Right atrium auricular region (tissue), 2 donors: ENCODE results near the gene TEX12. TPM values are rescaled to one million over a fixed set of nuclear protein-coding genes. Genes with fewer than 3 reads are reported as not detected.
A peak's percentile ranks its signal among the peaks of the same experiment; 100 is the strongest.
"Not testable (repeated sequence)": the region's sequence is repeated elsewhere in the genome, so short reads cannot be mapped to it uniquely, and the experiment has no call there.

Experiments used
- DNase-seq: peaks from one replicate; pipeline ENCODE4 v3.0.0-alpha.2; 2019; ENCODE audit warnings: low spot score
- H3K27ac ChIP-seq, 2 donors: fragments of 200-600 bp; sonication (generic); 1 replicate in 1 of 2; 2 replicates in 1 of 2; pipeline ENCODE4 v1.5.1; 2016 to 2019
- H3K27me3 ChIP-seq, 2 donors: fragments of 200-600 bp; sonication (generic); one replicate each; pipeline versions ENCODE4 v1.5.1 to v1.6.0; 2017 to 2019
- H3K36me3 ChIP-seq: fragments of 200-600 bp; sonication (generic); one replicate; pipeline ENCODE4 v1.5.1; 2016
- H3K4me1 ChIP-seq, 2 donors: fragments of 200-600 bp; sonication (generic); one replicate each; pipeline versions ENCODE4 v1.5.1 to v1.6.0; 2017 to 2019
- H3K4me3 ChIP-seq, 2 donors: fragments of 200-600 bp; sonication (generic); 1 replicate in 1 of 2; 2 replicates in 1 of 2; pipeline ENCODE4 v1.5.1; 2017 to 2019; ENCODE audit warnings: mild to moderate bottlenecking in 1 of 2, moderate library complexity in 1 of 2
- H3K9me3 ChIP-seq, 2 donors: fragments of 200-600 bp; sonication (generic); one replicate each; pipeline ENCODE4 v1.5.1; 2019
- total RNA-seq, 2 donors: library from RNA; depleted of rRNA; stranded (reverse); fragments of >200 nt; gene quantifications; one replicate each; pipeline ENCODE4 v1.1.0, GENCODE V29; 2016
- TF ChIP-seq, protein P1 (sequence below), 2 donors: fragments of 200-600 bp; sonication (generic); IDR thresholded peaks; one replicate each; pipeline ENCODE4 v1.5.1; 2019; ENCODE audit warnings: antibody characterized with exemption in 2 of 2

Gene TEX12
- total RNA-seq, 2 donors from 2014 or later, result not detected

DNA sequence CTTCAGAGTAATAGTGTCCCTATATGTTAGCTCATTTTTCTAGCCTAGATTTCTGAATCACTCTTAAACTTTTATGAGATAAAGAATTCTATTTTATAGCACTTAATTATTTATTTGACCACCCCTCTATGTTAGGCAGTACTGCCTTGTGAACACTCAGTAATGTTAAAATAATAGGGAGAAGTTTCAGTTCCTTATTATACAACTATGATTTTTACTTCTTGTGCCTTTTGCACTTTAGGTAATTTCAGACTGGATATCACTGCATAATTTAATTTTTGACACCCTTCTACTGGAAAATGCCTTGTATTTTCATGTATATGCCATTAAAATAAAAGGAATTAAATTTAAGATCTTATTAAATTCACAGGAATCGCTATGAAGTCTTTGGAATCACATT lies 11.3 kb downstream of the TEX12 start:
- no peaks in the 10 kb centered on the region for H3K27me3 ChIP-seq
- H3K4me3 ChIP-seq, result peak overlapping the region; percentile 45 to 50
- TF ChIP-seq, protein P1, sequence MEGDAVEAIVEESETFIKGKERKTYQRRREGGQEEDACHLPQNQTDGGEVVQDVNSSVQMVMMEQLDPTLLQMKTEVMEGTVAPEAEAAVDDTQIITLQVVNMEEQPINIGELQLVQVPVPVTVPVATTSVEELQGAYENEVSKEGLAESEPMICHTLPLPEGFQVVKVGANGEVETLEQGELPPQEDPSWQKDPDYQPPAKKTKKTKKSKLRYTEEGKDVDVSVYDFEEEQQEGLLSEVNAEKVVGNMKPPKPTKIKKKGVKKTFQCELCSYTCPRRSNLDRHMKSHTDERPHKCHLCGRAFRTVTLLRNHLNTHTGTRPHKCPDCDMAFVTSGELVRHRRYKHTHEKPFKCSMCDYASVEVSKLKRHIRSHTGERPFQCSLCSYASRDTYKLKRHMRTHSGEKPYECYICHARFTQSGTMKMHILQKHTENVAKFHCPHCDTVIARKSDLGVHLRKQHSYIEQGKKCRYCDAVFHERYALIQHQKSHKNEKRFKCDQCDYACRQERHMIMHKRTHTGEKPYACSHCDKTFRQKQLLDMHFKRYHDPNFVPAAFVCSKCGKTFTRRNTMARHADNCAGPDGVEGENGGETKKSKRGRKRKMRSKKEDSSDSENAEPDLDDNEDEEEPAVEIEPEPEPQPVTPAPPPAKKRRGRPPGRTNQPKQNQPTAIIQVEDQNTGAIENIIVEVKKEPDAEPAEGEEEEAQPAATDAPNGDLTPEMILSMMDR (IDR thresholded peaks at IDR 0.05), result no peak
- no peaks in the 10 kb centered on the region for H3K9me3 ChIP-seq
- H3K27ac ChIP-seq, result peak overlapping the region; percentile 11 to 86
- peaks cover 0 to 23% of the 10 kb centered on the region in 2 donors for H3K4me1 ChIP-seq
- no peaks in the 10 kb centered on the region for H3K36me3 ChIP-seq
- no peak for DNase-seq

DNA sequence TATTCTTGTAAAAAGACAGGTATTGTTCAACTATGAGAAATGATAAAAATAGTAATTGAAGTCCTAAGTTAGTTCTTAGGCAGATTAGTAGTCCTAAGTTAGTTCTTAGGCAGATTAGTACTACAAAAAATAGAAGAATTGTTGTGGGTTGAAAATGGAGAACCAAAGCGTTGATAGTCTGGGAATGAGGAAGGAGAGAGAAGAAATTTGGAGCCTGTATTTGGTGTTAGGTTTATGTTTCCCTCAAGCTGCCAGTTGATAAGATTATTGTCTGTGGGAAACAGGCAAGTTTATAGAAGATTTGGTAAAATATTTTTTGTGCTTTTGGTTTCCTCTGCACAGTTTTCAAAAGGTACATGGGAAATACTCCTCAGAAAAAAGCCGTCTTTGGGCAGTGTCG lies 11.8 kb downstream of the TEX12 start:
- H3K4me3 ChIP-seq, result no peak overlapping the region
- no peak for DNase-seq

DNA sequence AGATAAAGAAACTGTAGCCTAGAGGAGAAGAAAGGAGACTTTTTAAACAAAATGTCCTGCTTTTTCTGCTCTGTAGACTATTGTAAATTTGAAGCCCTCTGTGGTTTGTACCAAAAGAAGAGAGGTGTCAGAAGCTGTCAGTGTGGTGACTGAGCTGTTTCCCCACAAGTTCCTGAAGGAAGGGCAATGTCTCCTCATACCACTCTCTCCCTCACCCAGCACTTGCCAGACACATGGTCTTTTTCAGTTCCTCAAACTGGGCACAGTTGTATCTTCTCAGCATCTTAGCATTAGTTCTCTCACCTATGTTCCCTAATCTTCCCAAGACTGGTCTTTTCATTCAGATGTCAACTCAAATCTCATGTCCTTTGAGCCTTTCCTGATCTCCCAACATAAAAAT lies 12.4 kb downstream of the TEX12 start:
- DNase-seq, result no peak
- no peaks in the 10 kb centered on the region for H3K9me3 ChIP-seq
- H3K4me3 ChIP-seq, result no peak overlapping the region
- TF ChIP-seq, protein P1 (IDR thresholded peaks at IDR 0.05), result no peak
- H3K27me3 ChIP-seq, result no peaks in the 10 kb centered on the region
- H3K4me1 ChIP-seq, result peaks cover 0 to 23% of the 10 kb centered on the region in 2 donors
- peak overlapping the region in 1 of 2 donors; percentile 86 for H3K27ac ChIP-seq
- H3K36me3 ChIP-seq, result no peaks in the 10 kb centered on the region

More for the DNA sequence above, 11.8 kb downstream of the TEX12 start:
- peak overlapping the region in 1 of 2 donors; percentile 86 for H3K27ac ChIP-seq
- TF ChIP-seq, protein P1 (IDR thresholded peaks at IDR 0.05), result no peak
- H3K36me3 ChIP-seq, result no peaks in the 10 kb centered on the region
- no peaks in the 10 kb centered on the region for H3K9me3 ChIP-seq
- H3K27me3 ChIP-seq, result no peaks in the 10 kb centered on the region
- peaks cover 0 to 23% of the 10 kb centered on the region in 2 donors for H3K4me1 ChIP-seq

DNA sequence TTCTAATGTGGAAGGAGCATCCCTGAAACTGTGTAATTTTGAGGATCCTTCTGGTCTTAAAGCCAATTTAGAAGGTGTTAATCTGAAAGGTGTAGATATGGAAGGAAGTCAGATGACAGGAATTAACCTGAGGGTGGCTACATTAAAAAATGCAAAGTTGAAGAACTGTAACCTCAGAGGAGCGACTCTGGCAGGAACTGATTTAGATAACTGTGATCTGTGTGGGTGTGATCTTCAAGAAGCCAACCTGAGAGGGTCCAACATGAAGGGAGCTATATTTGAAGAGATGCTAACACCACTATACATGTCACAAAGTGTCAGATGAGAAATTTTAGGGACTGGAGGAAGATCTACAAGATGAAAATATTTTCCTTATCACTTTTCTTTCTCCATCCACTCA lies 15.7 kb downstream of the TEX12 start:
- Histone ChIP-seq H3K36me3 (no peaks in the 10 kb centered on the region), H3K4me1 (peaks cover 0 to 16% of the 10 kb centered on the region in 2 donors), H3K27me3 (no peaks in the 10 kb centered on the region), H3K9me3 (no peaks in the 10 kb centered on the region), H3K4me3 (no peak overlapping the region), H3K27ac (no peak overlapping the region)
- TF ChIP-seq, protein P1 (IDR thresholded peaks at IDR 0.05), result no peak
- no peak for DNase-seq

DNA sequence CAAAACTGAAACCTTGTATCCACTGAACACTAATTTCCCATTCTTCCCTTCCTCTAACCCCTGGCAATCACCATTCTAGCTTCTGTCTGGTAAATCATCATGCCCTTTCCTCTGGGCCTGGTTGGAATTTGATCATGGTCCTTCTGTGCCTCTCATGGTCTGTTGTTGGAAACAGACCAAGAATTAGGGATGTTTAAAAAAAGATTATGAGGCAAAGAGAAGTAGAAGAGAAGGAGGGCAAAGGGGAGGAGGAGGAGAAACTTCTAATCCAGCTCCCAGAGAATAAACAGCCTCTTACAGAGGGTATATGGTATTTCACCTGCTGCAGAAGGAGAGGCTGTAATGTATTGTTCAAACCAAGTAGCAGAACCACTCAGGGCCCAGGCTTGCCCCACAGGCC lies 18.7 kb downstream of the TEX12 start:
- H3K27ac ChIP-seq, result peak overlapping the region; percentile 50 to 86
- no peaks in the 10 kb centered on the region for H3K36me3 ChIP-seq
- DNase-seq, result no peak
- H3K27me3 ChIP-seq, result no peaks in the 10 kb centered on the region
- TF ChIP-seq, protein P1 (IDR thresholded peaks at IDR 0.05), result no peak
- H3K4me1 ChIP-seq, result peaks cover 0 to 4% of the 10 kb centered on the region in 2 donors
- no peaks in the 10 kb centered on the region for H3K9me3 ChIP-seq
- no peak overlapping the region for H3K4me3 ChIP-seq

DNA sequence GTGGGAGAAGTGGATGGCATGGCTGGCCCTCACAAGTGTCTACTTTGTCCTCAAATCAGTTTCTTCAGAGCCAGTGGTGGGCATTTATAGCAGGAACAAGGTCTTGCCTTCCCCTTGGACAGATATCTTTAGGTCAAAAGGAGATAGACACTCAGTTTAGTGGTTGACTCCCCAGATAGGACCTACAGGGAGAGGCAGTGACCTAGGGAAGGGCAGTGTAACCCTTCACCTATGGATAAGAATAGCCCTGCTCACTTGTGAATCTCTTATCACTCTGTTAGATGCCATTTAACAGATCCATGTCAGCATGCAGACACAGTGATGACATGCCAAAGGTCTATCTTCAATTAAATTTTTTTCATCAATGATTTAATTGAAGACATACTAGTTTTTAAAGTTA lies 19.1 kb downstream of the TEX12 start:
- Histone ChIP-seq H3K4me1 (peaks cover 0 to 4% of the 10 kb centered on the region in 2 donors), H3K27me3 (no peaks in the 10 kb centered on the region), H3K4me3 (no peak overlapping the region), H3K27ac (peak overlapping the region; percentile 50 to 86), H3K9me3 (no peaks in the 10 kb centered on the region), H3K36me3 (no peaks in the 10 kb centered on the region)
- DNase-seq, result no peak
- TF ChIP-seq, protein P1 (IDR thresholded peaks at IDR 0.05), result no peak

DNA sequence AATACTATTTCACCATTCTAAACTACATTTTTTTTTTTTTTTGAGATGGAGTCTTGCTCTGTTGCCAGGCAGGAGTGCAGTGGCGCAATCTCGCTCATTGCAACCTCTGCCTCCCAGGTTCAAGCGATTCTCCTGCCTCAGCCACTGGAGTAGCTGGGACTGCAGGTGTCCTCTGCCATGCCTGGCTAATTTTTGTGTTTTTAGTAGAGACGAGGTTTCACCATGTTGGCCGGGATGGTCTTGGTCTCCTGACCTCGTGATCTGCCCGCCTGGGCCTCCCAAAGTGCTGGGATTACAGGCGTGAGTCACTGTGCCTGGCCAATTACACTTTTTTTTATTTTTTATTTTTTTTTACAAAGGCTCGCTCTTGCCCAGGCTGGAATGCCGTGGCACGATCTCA lies 27.9 kb downstream of the TEX12 start:
- H3K4me3 ChIP-seq, result not testable (repeated sequence)

More for the DNA sequence above, 27.9 kb downstream of the TEX12 start:
- H3K27ac ChIP-seq, DNase-seq, H3K27me3 ChIP-seq, H3K4me1 ChIP-seq, H3K9me3 ChIP-seq: not testable (repeated sequence)
- H3K36me3 ChIP-seq, result peaks cover 21% of the 10 kb centered on the region
